Central memory CD8-positive, alpha-beta T cell (primary cell): Measurements from ENCODE around the gene PACSIN1.

Experiments
- ATAC-seq: fragments of 150-1000 bp; cut with Tn5 transposase; replicated peaks from 2 replicates; pipeline ENCODE4 v1.10.0; 2022; ENCODE audit warnings: mild to moderate bottlenecking, moderate FRiP score, moderate number of reproducible peaks; ENCODE audit not compliant: poor library complexity, severe bottlenecking; ENCODE audit errors: extremely low read depth
- DNase-seq, 2 donors: peaks; one replicate each; pipeline ENCODE4 v3.0.0; 2021; ENCODE audit warnings: low spot score in 2 of 2
- H3K27ac Mint-ChIP-seq: one replicate; pipeline ENCODE4 v1.8.0; 2022; ENCODE audit warnings: low read depth, mild to moderate bottlenecking, moderate library complexity, mixed read lengths
- H3K27me3 Mint-ChIP-seq: one replicate; pipeline ENCODE4 v1.8.0; 2022; ENCODE audit warnings: mixed read lengths
- H3K36me3 Mint-ChIP-seq: one replicate; pipeline ENCODE4 v1.8.0; 2022; ENCODE audit warnings: mild to moderate bottlenecking, moderate library complexity, mixed read lengths; ENCODE audit not compliant: insufficient read depth
- H3K4me1 Mint-ChIP-seq: one replicate; pipeline ENCODE4 v1.8.0; 2022; ENCODE audit warnings: mixed read lengths
- H3K4me3 Mint-ChIP-seq: one replicate; pipeline ENCODE4 v1.8.0; 2022; ENCODE audit warnings: mild to moderate bottlenecking, moderate library complexity, mixed read lengths
- H3K9me3 Mint-ChIP-seq: one replicate; pipeline ENCODE4 v1.8.0; 2022; ENCODE audit warnings: mixed read lengths

Gene PACSIN1

GRCh38 chr6:34494973-34495372, 29.1 kb downstream of the PACSIN1 start:
- Mint-ChIP-seq H3K36me3 (peaks cover 3% of the 10 kb centered on the region), H3K4me3 (no peak overlapping the region), H3K9me3 (no peaks in the 10 kb centered on the region), H3K27me3 (no peaks in the 10 kb centered on the region), H3K4me1 (peaks cover 4% of the 10 kb centered on the region), H3K27ac (no peak overlapping the region)
- no peak for DNase-seq
- no peak for ATAC-seq

GRCh38 chr6:34496103-34496685, 30.3 kb downstream of the PACSIN1 start:
- no peak for ATAC-seq

GRCh38 chr6:34497411-34497810, 31.5 kb downstream of the PACSIN1 start:
- peaks cover 2% of the 10 kb centered on the region for H3K36me3 Mint-ChIP-seq
- H3K27ac Mint-ChIP-seq, result no peak overlapping the region
- no peak overlapping the region for H3K4me3 Mint-ChIP-seq
- DNase-seq (no peak), ATAC-seq (no peak)
- peaks cover 8% of the 10 kb centered on the region for H3K4me1 Mint-ChIP-seq
- no peaks in the 10 kb centered on the region for H3K9me3 Mint-ChIP-seq
- no peaks in the 10 kb centered on the region for H3K27me3 Mint-ChIP-seq

More at GRCh38 chr6:34496103-34496685, 30.3 kb downstream of the PACSIN1 start:
- Mint-ChIP-seq H3K9me3 (no peaks in the 10 kb centered on the region), H3K27me3 (no peaks in the 10 kb centered on the region), H3K4me1 (peaks cover 8% of the 10 kb centered on the region), H3K36me3 (peaks cover 3% of the 10 kb centered on the region), H3K27ac (no peak overlapping the region), H3K4me3 (no peak overlapping the region)
- DNase-seq, result no peak

GRCh38 chr6:34506718-34507117, 40.8 kb downstream of the PACSIN1 start:
- H3K9me3 Mint-ChIP-seq, result no peaks in the 10 kb centered on the region

DNA sequence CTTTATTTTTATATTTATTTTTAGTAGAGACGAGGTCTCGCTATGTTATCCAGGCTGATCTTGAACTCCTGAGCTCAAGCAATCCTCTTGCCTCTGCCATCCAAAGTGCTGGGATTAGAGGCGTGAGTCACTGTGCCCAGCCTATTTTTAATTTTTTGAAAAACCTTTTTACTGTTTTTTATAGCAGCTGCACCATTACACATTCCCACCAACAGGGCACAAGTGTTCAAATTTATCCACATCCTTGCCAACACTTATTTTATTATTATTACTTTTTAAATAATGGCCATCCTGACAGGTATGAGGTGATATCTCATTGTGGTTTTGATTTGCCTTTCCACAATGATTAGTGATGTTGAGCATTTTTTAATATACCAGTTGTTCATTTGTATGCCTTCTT, 42.5 kb downstream of the PACSIN1 start:
- H3K36me3 Mint-ChIP-seq, result peaks cover 4% of the 10 kb centered on the region
- no peak for ATAC-seq
- H3K27me3 Mint-ChIP-seq, result no peaks in the 10 kb centered on the region
- H3K4me1 Mint-ChIP-seq, result peaks cover 8% of the 10 kb centered on the region
- no peak overlapping the region for H3K4me3 Mint-ChIP-seq
- H3K27ac Mint-ChIP-seq, result no peak overlapping the region
- no peak for DNase-seq
- no peaks in the 10 kb centered on the region for H3K9me3 Mint-ChIP-seq

More at GRCh38 chr6:34506718-34507117, 40.8 kb downstream of the PACSIN1 start:
- no peak for DNase-seq
- Mint-ChIP-seq H3K4me1 (peaks cover 3% of the 10 kb centered on the region), H3K36me3 (peaks cover 4% of the 10 kb centered on the region), H3K4me3 (no peak overlapping the region), H3K27ac (no peak overlapping the region), H3K27me3 (no peaks in the 10 kb centered on the region)
- no peak for ATAC-seq

- Mint-ChIP-seq H3K4me3 (no peak overlapping the region), H3K36me3 (peaks cover 4% of the 10 kb centered on the region), H3K27me3 (no peaks in the 10 kb centered on the region), H3K4me1 (peaks cover 13% of the 10 kb centered on the region), H3K9me3 (no peaks in the 10 kb centered on the region), H3K27ac (no peak overlapping the region)
- DNase-seq (no peak), ATAC-seq (no peak)
These were observed 43.9 kb downstream of the PACSIN1 start for GRCh38 chr6:34509782-34510181.

- H3K4me1 Mint-ChIP-seq, result peaks cover 13% of the 10 kb centered on the region
- H3K9me3 Mint-ChIP-seq, result no peaks in the 10 kb centered on the region
- H3K36me3 Mint-ChIP-seq, result peaks cover 4% of the 10 kb centered on the region
- no peak overlapping the region for H3K27ac Mint-ChIP-seq
- no peak for ATAC-seq
- DNase-seq, result no peak
- H3K27me3 Mint-ChIP-seq, result no peaks in the 10 kb centered on the region
- no peak overlapping the region for H3K4me3 Mint-ChIP-seq
These were observed 44.4 kb downstream of the PACSIN1 start for GRCh38 chr6:34510299-34510698.

DNA sequence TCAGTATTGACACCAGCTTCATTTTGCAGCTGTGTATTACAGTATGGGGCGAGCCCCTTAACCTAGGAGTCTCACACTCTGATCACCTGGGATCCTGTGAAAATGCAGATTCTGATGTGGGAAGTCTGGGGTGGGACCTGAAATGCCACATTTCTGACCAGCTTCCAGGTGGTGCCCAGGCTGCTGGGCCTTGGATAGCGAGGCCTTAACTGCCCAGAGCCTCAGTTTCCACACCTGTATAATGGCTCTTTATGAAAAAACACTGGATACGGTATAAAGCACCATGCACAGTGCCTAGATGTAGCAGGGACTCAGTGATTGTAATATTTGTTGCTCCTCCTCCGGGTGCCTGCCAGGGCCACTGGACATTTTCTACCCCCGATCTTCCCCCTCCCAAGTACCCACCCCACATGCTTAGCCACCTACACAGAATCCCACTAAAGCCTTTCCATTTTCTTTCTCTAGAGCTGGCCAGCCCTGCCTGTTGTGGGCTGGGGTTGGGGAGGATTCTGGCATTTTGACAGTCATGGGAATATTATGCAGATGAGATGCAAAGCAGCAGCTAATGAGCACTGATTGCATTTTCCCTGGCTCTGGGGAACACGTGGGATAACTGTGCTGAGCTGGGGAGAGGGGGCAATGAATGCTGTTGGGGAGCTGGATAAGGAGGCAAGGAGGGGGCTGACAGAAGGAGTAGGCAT, 45.5 kb downstream of the PACSIN1 start:
- H3K4me1 Mint-ChIP-seq, result peaks cover 13% of the 10 kb centered on the region
- peaks cover 4% of the 10 kb centered on the region for H3K36me3 Mint-ChIP-seq
- H3K4me3 Mint-ChIP-seq, result no peak overlapping the region
- peak overlapping the region; percentile 66 for H3K27ac Mint-ChIP-seq
- ATAC-seq (no peak), DNase-seq (no peak)
- no peaks in the 10 kb centered on the region for H3K27me3 Mint-ChIP-seq
- no peaks in the 10 kb centered on the region for H3K9me3 Mint-ChIP-seq

DNA sequence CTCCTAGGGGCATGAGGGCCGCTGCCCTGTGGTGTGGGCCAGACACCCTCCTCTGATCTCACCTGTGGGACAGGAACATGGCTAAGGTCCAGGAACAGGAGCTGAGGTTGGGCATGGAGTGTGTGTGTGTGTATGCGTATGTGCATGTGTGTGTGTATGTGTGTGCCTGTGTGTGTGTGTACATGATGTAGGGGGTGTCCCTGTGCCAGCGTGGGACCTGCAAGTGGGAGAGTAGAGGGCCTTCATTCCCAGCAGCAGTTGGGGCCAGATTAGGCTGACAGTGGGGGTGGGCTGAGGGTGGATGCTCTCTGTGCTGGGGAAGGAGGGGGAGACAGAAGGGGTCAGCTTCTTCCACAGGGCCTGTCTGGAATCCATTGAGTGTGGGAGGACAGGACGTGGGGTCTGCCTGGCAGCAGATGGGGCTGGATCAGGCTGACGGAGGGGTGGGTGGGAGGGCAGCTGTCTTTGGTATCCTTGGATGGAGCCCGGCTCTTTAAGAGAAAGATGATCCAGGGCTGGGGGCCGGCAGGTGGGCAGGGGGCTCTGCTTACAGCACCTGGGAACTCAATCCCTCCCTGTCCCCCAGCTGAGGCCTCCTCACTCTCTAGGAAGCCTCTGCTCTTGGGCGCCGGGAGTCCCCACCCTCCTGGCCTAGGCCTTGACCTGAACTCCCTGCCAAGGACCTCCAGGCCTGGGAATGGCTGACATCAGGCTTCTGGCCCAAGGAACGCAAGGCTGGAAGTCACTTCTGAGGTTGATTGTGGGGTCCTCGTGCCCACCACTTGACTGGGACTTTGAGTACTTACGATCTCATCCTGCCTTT, 46.2 kb downstream of the PACSIN1 start:
- Mint-ChIP-seq H3K27ac (peak overlapping the region; percentile 66), H3K27me3 (no peaks in the 10 kb centered on the region), H3K4me1 (peaks cover 13% of the 10 kb centered on the region), H3K9me3 (no peaks in the 10 kb centered on the region), H3K4me3 (no peak overlapping the region), H3K36me3 (peaks cover 4% of the 10 kb centered on the region)
- DNase-seq, result no peak
- no peak for ATAC-seq

GRCh38 chr6:34512738-34513115, 46.9 kb downstream of the PACSIN1 start:
- Mint-ChIP-seq H3K27ac (no peak overlapping the region), H3K27me3 (no peaks in the 10 kb centered on the region), H3K4me3 (no peak overlapping the region), H3K36me3 (peaks cover 4% of the 10 kb centered on the region), H3K9me3 (no peaks in the 10 kb centered on the region), H3K4me1 (peaks cover 13% of the 10 kb centered on the region)
- ATAC-seq, result no peak
- DNase-seq, result no peak

GRCh38 chr6:34513646-34514045, 47.8 kb downstream of the PACSIN1 start:
- ATAC-seq, result no peak
- Mint-ChIP-seq H3K9me3 (no peaks in the 10 kb centered on the region), H3K4me1 (peaks cover 15% of the 10 kb centered on the region)

DNA sequence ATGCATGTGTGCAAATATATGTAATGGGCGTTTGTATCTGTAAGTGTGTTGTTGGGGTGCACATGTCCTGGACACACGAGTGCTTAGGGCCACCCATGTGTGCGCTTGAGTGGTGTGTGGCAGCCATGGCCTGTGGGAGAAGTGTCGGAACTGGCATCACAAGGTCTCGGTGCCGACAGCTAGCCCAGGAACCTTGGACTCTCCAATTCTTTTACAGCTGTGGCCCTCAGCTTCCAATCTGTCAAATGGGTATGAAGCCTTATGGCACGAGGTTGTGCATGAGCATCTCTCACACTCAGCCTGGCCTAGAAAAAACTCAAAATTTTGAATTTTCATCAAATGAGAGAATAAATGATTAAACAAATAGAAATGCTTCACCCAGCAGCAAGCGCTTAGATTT, 48.2 kb downstream of the PACSIN1 start:
- Mint-ChIP-seq H3K9me3 (no peaks in the 10 kb centered on the region), H3K36me3 (no peaks in the 10 kb centered on the region), H3K27ac (no peak overlapping the region), H3K27me3 (no peaks in the 10 kb centered on the region), H3K4me3 (no peak overlapping the region), H3K4me1 (peaks cover 19% of the 10 kb centered on the region)
- no peak for ATAC-seq
- no peak for DNase-seq

More at GRCh38 chr6:34513646-34514045, 47.8 kb downstream of the PACSIN1 start:
- Mint-ChIP-seq H3K4me3 (no peak overlapping the region), H3K36me3 (peaks cover 2% of the 10 kb centered on the region), H3K27ac (no peak overlapping the region), H3K27me3 (no peaks in the 10 kb centered on the region)
- no peak for DNase-seq
